Retina (tissue), 1 donor: ENCODE data around the gene FRMPD3.
A peak's percentile ranks its signal among the peaks of the same experiment; 100 is the strongest.
"Not testable (repeated sequence)": the region's sequence is repeated elsewhere in the genome, so short reads cannot be mapped to it uniquely, and the experiment has no call there.

Experiments used
- DNase-seq: peaks from one replicate; pipeline ENCODE4 v3.0.0-alpha.2; 2016

The FRMPD3 gene

GRCh38 chrX:107448998-107449835, at the start of gene FRMPD3:
Gene FRMPD3 (plus strand): TSS chrX:107449652. CDS start chrX:107526589, 76,937 bp downstream.
- peak; percentile 69 for DNase-seq

DNA sequence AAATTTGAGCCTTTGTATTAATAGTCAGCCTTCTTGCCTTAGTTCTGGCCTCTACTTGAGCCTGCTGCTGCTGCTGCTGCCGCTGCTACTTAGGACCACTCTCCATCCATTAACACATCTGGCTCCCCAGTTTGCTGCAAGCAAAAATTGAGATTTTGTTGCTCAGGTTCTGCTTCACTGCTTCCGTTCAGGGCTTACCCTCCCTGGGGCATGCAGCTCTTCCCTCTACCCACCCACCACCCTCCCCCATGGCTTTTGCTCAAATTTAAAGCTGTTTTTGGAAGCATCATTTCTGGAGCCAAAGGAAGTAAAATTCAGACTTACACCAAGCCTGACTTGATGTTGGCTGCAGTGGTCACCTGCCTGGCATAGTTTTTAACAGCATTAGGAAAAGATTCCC, 28.9 kb upstream of the FRMPD3 start:
- peak; percentile 14 for DNase-seq

DNA sequence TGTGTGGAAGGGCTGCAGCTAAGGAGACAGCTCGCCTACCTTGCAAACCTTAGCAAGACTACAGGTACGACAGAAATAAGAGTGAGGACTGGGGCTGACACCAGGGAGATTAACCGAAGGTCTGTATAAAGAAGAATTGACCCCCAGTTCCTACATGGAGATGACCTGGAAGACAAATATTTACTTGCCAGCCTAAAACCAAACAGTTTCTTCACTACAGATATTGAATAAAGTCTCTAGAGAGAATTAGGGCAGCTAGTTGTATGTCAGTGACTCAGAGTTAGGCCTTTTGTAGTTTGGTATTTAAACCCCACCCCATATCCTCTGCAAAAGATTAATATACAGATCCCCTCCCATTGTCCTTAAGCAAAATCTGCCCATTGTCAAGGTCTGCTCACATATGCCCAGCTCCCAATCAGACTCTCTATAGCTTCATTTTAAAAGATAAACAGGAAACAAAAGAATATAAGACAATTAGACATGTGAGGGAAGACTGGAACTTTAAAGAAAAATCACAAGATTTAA, 28.1 kb upstream of the FRMPD3 start:
- no peak for DNase-seq

- no peak for DNase-seq
Measured at GRCh38 chrX:107429090-107429489, 20.4 kb upstream of the FRMPD3 start.

DNA sequence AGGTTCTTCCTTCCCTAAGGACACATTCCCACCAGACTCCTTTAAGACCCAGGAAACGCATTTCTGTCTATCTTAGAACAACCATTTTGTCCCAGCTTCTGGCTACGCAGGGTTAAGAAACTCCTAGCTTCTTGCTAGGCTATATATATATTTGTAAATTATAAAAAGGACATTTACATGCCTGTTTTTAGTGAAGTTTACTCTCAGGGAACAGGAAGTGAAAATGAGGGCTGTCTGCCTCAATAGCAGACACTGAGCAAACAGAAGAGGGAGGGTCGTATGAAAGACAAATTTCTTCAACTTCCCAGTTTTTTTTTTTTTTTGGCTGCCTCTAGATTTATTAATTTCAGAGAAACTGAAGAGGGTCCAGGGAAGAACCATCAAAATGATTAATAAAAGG, 9.3 kb upstream of the FRMPD3 start:
- no peak for DNase-seq

DNA sequence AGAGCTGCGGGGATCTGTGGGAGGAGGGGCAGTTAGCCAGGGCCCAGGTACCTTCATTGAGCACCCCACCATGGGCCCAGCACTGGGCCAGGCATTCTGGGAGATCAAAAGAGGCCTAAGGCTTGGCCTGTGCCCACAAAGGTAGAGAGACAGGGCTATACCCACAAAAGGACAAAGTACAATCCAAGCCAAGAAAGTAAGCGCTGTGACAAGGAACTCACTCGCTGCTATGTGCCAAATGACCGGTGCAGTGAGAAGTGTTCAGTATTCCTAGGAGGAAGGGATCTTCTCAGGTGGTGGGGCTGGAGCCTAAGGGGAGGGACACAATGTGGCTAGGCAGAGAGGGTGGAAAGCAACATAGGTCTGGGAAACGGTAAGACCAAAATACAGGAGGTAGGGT, 8.8 kb upstream of the FRMPD3 start:
- DNase-seq, result no peak

DNA sequence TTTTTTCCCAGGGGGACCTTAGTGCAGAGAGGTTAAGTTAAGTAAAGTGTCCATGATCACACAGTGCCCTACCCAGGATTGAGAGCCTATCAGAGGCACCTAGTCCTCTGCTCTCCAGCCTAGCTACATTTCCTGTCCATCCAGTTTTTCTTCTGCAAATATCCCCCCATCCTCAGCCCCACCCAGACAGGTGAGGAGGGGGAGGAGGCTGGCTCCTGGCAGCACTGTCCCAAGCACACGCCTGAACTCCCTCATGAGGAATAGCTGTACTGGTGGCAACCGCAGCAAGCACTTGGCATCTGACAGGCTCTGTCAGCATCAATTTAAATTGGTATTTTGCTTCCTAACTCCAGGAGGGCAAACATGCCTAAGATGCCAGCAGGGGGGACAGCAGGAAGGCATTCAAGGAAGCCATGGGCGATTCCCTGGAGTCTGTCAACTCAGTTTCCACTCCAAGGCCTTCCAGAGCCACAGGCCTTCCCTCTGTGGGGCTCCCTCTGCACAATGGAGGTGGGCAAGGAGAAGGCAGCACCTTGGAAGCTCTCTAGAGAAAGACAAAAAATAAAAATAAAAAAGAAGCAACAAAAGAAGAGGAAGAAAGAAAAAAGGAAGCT, 6.4 kb upstream of the FRMPD3 start:
- no peak for DNase-seq

- no peak for DNase-seq
Measured at GRCh38 chrX:107445146-107445545, 4.3 kb upstream of the FRMPD3 start.

- no peak for DNase-seq
Measured at GRCh38 chrX:107445631-107446030, 3.8 kb upstream of the FRMPD3 start.

GRCh38 chrX:107447642-107448041, 1.8 kb upstream of the FRMPD3 start:
- no peak for DNase-seq

GRCh38 chrX:107448625-107448997, 841 bp upstream of the FRMPD3 start:
- DNase-seq, result no peak

DNA sequence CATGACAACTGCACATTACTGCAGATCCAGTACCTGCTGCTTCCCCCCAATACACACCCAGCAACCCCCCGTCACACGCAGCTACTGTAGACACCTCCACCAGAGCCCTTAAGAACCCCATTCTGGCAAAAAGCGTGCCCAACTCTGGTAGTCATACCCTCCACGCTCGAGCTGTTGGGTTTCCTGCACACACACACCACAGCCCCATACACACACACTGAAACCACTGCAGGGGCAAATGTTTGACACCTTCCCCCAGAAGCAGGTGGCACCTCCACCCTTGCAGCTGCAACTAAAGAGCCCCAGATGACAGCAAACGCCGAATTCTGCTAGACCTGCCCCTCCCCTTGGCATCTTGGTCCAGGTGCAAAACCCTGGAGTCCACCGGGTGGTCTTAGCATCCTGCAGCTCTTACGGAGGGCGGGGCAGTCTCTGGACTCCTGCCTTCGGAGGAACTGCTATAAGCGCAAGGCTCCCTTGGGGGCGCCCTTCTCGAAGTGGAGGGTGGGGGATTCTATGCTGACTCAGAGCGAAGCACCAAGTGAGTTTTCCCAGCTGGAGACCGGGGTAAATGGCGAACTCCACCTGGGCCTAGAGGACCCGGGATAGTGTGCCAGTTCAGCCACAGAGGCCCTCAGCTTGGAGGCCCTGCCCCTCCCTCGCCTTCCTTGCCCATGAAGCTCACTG, 1.5 kb downstream of the FRMPD3 start:
- peak; percentile 70 for DNase-seq

- DNase-seq, result peak; percentile 36
Measured at GRCh38 chrX:107451731-107452130, 2.3 kb downstream of the FRMPD3 start.

DNA sequence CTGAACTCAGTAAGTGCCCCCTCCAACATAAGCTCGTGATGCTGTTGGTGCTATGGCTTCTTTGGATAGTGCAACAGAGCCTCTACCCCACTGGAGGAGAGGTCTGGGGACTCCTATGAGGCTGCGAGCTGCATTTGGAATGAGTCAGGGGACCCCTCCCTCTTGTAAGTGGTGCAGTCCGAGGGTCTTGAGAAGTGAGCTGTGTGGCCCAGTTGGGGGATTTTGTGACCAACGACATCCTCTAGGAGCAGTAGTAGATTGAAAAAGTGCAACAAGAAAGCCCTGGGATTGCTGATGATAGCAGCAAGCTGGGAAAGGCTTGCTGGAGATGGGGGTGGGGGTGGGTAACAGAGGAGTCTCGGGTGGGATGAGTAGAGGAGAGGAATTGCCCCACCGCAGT, 3.1 kb downstream of the FRMPD3 start:
- peak; percentile 48 for DNase-seq

DNA sequence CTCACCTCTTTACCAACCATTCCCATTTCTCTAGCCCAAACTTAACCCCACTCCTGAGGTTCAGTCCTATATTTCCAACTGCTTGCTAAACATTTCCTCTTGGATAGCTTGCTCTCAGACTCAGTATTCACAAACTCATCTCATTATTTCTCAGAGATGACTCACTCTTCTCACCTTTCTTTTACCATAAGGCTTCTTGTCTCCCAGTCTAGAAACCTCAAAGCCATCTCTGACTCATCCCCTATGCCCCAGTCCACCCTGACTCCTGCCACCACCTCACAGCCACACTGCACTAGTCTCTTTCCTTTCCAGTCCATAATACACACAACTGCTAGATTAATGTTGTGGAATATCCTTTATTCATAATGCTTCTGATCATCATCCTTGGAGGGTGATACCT, 4.8 kb downstream of the FRMPD3 start:
- no peak for DNase-seq

- no peak for DNase-seq
Measured at GRCh38 chrX:107457289-107457688, 7.8 kb downstream of the FRMPD3 start.

GRCh38 chrX:107465932-107466620, 16.6 kb downstream of the FRMPD3 start:
- no peak for DNase-seq

DNA sequence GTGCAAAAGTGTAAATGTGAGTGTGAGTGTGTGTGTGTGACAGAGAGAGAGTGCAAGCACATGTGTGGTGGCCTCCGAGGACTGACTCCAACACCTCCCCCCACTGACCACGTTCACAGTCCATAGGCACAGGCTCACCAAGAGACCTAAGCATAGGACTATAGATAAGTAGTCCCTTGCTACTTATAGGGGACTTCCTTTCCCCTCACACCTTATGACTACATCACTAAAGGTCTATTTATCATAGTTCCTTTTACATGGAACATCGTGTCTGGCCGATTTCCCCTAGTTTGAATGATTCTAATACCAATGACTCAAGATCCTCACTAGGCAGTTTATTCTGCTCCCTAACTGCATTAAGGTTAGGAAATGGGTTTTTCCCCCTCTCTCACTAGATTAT, 17.8 kb downstream of the FRMPD3 start:
- DNase-seq, result no peak

- no peak for DNase-seq
Measured at GRCh38 chrX:107470198-107470597, 20.7 kb downstream of the FRMPD3 start.

DNA sequence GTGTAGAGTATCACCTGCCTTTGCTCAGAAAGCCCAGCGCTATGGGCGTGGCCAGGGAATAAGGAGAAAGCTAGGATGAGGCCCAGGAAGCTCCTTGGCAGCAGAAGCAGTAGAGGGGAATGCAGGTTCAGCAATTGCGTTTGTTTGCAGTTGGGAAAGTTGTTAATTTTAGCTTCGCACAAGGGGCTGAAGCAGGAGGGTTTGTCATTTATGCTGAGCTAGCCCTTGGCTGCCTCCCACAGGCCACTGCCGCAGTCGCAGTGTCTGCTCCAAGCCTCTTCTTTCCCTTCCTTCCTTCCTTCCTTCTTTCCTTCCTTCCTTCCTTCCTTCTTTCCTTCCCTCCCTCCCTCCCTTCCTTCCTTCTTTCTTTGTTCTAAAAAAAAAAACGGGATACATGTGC, 21.5 kb downstream of the FRMPD3 start:
- DNase-seq, result no peak

- not testable (repeated sequence) for DNase-seq
Measured at GRCh38 chrX:107471420-107471819, 22.0 kb downstream of the FRMPD3 start.

DNA sequence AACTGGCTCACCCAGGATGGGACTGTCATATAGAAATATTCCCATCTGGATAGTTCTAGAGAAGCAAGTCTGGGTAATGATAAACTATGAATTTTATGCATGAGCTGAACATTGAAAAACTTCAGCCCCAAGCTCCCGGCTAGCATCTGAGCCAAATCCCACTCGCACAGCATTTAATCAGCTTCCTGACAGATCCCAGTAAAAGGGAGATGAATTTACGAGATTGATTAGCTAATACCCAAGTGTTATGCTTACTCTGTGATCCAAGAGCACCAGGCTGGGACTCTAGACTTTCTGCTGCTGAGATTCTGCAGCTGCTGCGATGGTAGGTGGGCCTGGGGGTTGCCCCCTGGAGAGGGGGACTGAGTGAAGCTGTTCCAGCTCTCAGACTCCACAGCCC, 28.0 kb downstream of the FRMPD3 start:
- no peak for DNase-seq

GRCh38 chrX:107480272-107480671, 30.8 kb downstream of the FRMPD3 start:
- DNase-seq, result no peak
